SK-N-SH treated with all-trans-retinoic acid at 6 μM for 48 hours (cell line): ENCODE data around the gene PODXL.

Experiments used
- ARNTL ChIP-seq: fragments of 450-650 bp; formaldehyde crosslinking; IDR thresholded peaks from 2 replicates; pipeline ENCODE4 v1.5.0; 2020; ENCODE audit warnings: low read depth, mild to moderate bottlenecking, moderate library complexity, borderline replicate concordance
- CSDC2 ChIP-seq: fragments of 250-450 bp; sonication (Bioruptor Pico); IDR thresholded peaks from 2 replicates; pipeline ENCODE4 v1.5.0; 2020; ENCODE audit warnings: mild to moderate bottlenecking, moderate library complexity
- GLIS3 ChIP-seq: fragments of 250-450 bp; sonication (Bioruptor Pico); IDR thresholded peaks from 2 replicates; pipeline ENCODE4 v1.5.0; 2020; ENCODE audit warnings: mild to moderate bottlenecking, moderate library complexity
- RARB ChIP-seq: fragments of 250-450 bp; sonication (Bioruptor Pico); IDR thresholded peaks from 2 replicates; pipeline ENCODE4 v1.8.0; 2021; ENCODE audit warnings: mild to moderate bottlenecking, moderate library complexity
- SNAI2 ChIP-seq: fragments of 250-450 bp; sonication (Bioruptor Pico); IDR thresholded peaks from 2 replicates; pipeline ENCODE4 v1.5.0; 2020; ENCODE audit warnings: mild to moderate bottlenecking, moderate library complexity
- TCF4 ChIP-seq: fragments of 250-450 bp; sonication (Bioruptor Pico); IDR thresholded peaks from 2 replicates; pipeline ENCODE4 v1.8.0; 2021; ENCODE audit warnings: mild to moderate bottlenecking, moderate library complexity, borderline replicate concordance
- TOX ChIP-seq: fragments of 250-450 bp; sonication (Bioruptor Pico); IDR thresholded peaks from 2 replicates; pipeline ENCODE4 v1.8.0; 2021; ENCODE audit warnings: mild to moderate bottlenecking, moderate library complexity, borderline replicate concordance
- TF ChIP-seq, protein P1 (sequence below): fragments of 250-450 bp; sonication (Bioruptor Pico); IDR thresholded peaks from 2 replicates; pipeline ENCODE4 v1.5.0; 2020; ENCODE audit warnings: mild to moderate bottlenecking, moderate library complexity
- TF ChIP-seq, protein P2 (sequence below): fragments of 250-450 bp; sonication (Bioruptor Pico); IDR thresholded peaks from 2 replicates; pipeline ENCODE4 v1.5.1; 2020; ENCODE audit warnings: low read depth, mild to moderate bottlenecking, moderate library complexity
- TF ChIP-seq, protein P3 (sequence below): fragments of 250-450 bp; sonication (Bioruptor Pico); IDR thresholded peaks from 2 replicates; pipeline ENCODE4 v1.8.0; 2020; ENCODE audit warnings: mild to moderate bottlenecking, moderate library complexity, borderline replicate concordance
- TF ChIP-seq, protein P4 (sequence below): fragments of 250-450 bp; sonication (Bioruptor Pico); IDR thresholded peaks from 2 replicates; pipeline ENCODE4 v1.8.0; 2021; ENCODE audit warnings: low read depth, mild to moderate bottlenecking, moderate library complexity, borderline replicate concordance

DNA sequence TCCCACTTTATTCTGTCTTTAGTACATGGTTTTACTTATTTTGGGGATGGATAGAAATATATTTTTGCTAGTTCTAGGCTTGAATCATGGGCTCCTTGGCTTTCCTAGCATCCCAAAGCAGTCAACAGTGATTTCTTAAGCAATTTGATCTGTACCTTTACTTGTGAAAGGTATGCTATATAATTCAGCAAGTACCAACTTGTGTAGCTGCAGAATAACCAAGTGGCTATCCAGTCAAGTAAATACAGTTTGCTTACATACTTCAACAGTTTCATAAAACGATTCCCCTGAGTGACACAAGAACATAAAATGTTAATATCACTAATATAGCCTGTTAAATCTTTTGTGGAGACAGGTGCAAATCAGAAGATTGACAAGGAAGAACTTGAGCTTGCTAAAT, 67.2 kb downstream of the PODXL start:
- TF ChIP-seq ARNTL (CRISPR knock-in tag) = no peak
- no peak for TF ChIP-seq SNAI2
- TF ChIP-seq, protein P1, sequence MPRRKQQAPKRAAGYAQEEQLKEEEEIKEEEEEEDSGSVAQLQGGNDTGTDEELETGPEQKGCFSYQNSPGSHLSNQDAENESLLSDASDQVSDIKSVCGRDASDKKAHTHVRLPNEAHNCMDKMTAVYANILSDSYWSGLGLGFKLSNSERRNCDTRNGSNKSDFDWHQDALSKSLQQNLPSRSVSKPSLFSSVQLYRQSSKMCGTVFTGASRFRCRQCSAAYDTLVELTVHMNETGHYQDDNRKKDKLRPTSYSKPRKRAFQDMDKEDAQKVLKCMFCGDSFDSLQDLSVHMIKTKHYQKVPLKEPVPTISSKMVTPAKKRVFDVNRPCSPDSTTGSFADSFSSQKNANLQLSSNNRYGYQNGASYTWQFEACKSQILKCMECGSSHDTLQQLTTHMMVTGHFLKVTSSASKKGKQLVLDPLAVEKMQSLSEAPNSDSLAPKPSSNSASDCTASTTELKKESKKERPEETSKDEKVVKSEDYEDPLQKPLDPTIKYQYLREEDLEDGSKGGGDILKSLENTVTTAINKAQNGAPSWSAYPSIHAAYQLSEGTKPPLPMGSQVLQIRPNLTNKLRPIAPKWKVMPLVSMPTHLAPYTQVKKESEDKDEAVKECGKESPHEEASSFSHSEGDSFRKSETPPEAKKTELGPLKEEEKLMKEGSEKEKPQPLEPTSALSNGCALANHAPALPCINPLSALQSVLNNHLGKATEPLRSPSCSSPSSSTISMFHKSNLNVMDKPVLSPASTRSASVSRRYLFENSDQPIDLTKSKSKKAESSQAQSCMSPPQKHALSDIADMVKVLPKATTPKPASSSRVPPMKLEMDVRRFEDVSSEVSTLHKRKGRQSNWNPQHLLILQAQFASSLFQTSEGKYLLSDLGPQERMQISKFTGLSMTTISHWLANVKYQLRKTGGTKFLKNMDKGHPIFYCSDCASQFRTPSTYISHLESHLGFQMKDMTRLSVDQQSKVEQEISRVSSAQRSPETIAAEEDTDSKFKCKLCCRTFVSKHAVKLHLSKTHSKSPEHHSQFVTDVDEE (CRISPR knock-in tag) = no peak
- TF ChIP-seq, protein P2, sequence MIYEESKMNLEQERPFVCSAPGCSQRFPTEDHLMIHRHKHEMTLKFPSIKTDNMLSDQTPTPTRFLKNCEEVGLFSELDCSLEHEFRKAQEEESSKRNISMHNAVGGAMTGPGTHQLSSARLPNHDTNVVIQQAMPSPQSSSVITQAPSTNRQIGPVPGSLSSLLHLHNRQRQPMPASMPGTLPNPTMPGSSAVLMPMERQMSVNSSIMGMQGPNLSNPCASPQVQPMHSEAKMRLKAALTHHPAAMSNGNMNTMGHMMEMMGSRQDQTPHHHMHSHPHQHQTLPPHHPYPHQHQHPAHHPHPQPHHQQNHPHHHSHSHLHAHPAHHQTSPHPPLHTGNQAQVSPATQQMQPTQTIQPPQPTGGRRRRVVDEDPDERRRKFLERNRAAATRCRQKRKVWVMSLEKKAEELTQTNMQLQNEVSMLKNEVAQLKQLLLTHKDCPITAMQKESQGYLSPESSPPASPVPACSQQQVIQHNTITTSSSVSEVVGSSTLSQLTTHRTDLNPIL = no peak
- TF ChIP-seq, protein P3, sequence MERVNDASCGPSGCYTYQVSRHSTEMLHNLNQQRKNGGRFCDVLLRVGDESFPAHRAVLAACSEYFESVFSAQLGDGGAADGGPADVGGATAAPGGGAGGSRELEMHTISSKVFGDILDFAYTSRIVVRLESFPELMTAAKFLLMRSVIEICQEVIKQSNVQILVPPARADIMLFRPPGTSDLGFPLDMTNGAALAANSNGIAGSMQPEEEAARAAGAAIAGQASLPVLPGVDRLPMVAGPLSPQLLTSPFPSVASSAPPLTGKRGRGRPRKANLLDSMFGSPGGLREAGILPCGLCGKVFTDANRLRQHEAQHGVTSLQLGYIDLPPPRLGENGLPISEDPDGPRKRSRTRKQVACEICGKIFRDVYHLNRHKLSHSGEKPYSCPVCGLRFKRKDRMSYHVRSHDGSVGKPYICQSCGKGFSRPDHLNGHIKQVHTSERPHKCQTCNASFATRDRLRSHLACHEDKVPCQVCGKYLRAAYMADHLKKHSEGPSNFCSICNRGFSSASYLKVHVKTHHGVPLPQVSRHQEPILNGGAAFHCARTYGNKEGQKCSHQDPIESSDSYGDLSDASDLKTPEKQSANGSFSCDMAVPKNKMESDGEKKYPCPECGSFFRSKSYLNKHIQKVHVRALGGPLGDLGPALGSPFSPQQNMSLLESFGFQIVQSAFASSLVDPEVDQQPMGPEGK = no peak
- TF ChIP-seq GLIS3 = no peak
- TF ChIP-seq CSDC2 = no peak
- no peak for TF ChIP-seq RARB (CRISPR knock-in tag)
- no peak for TF ChIP-seq TCF4 (CRISPR knock-in tag)
- TF ChIP-seq TOX (CRISPR knock-in tag) = no peak
- TF ChIP-seq, protein P4, sequence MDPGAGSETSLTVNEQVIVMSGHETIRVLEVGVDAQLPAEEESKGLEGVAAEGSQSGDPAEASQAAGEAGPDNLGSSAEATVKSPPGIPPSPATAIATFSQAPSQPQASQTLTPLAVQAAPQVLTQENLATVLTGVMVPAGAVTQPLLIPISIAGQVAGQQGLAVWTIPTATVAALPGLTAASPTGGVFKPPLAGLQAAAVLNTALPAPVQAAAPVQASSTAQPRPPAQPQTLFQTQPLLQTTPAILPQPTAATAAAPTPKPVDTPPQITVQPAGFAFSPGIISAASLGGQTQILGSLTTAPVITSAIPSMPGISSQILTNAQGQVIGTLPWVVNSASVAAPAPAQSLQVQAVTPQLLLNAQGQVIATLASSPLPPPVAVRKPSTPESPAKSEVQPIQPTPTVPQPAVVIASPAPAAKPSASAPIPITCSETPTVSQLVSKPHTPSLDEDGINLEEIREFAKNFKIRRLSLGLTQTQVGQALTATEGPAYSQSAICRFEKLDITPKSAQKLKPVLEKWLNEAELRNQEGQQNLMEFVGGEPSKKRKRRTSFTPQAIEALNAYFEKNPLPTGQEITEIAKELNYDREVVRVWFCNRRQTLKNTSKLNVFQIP (CRISPR knock-in tag) = no peak
